Activated T-helper 1 cell treated with Interleukin-2 at 50 U/mL for 16 hours (primary cell): ENCODE measurements around the gene CLBA1.
"Not testable (repeated sequence)": the region's sequence is repeated elsewhere in the genome, so short reads cannot be mapped to it uniquely, and the experiment has no call there.

Experiments used
- DNase-seq: peaks from one replicate; pipeline ENCODE4 v3.0.0-alpha.2; 2020; ENCODE audit warnings: low read depth

CLBA1 gene

DNA sequence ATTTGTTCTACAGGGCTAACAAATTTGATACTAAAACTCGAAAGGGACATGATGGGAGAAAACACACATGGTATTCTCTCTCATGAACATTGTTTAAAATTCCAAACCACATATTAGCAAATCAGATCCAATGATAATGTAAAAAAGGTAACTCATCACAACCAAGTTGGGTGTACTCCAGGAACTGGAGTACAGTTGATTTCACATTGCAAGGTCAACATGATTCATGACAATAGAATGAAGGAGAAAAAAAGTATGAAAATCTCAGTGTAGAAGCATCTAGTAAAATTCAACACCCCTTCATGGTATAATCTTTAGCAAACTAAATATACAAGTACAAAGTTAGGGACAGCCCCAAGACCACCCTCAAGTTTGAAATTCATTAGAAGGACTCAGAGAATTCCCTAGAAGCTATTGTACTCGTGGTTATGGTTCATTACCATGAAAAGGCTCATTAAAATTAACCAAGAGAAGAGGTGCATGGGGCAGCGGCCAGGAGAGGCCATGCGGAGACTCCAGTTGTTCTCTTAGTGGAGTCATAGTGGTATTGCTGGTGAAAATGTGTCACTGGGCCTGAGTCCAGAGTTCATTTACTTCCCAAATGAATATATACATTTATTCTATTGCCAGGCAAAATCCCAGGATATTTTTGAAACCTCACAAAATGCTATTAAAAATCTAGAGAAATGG, 38.3 kb downstream of the CLBA1 start:
- DNase-seq: no peak

DNA sequence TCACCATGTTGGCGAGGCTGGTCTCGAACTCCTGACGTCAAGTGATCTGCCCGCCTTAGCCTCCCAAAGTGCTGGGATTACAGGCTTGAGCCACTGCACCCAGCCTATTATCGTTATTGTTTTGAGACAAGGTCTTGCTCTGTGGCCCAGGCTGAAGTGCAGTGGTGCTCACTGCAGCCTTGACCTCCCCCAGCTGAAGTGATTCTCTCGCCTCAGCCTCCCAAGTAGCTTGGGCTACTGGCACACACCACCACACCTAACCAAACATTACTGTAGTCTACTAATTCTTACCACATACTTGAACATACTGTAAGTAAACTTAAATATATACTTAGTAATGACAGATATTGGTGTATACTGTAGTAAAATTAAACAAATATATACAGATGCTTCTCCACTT, 39.8 kb downstream of the CLBA1 start:
- DNase-seq: no peak

GRCh38 chr14:105026033-105026785, 40.6 kb downstream of the CLBA1 start:
- no peak for DNase-seq

DNA sequence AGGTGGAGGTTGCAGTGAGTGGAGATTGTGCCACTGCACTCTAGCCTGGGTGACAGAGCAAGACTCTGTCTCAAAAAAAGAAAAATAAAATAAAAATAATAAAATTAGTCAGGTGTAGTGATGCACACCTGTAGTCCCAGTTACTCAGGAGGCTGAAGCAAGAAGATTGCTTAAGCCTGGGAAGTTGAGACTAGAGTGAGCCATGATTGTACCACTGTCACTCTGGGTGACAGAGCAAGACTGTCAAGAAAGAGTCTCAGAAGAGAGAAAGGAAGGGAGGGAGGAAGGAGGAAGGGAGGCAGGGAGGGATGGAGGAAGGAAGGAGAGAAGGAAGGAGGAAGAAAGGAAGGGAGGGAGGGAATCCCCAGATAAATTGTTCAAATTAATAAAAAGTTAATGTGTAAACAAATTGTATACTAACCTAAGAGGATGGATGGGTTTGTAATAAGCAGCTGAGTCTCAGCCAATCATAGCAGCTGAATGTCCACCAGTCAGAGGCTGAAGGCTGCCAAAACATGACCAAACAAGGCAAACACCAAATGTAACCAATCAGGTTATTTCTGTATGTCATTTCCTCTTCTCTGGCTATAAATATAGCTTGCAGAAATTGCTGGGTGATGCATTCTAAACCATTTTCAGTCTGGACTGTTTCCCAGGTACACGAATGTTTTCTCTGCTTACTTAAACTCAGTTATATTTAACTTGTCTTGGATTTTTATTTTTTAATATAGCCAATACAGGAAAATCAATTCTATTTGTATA, 41.4 kb downstream of the CLBA1 start:
- DNase-seq: no peak

GRCh38 chr14:105027718-105028117, 42.1 kb downstream of the CLBA1 start:
- not testable (repeated sequence) for DNase-seq

GRCh38 chr14:105028251-105028927, 42.8 kb downstream of the CLBA1 start:
- DNase-seq: no peak

- DNase-seq: no peak
Observed at GRCh38 chr14:105029402-105029801, 43.8 kb downstream of the CLBA1 start.

GRCh38 chr14:105030194-105030593, 44.6 kb downstream of the CLBA1 start:
- DNase-seq: no peak

GRCh38 chr14:105030836-105031396, 45.3 kb downstream of the CLBA1 start:
- no peak for DNase-seq

GRCh38 chr14:105032451-105032901, 46.9 kb downstream of the CLBA1 start:
- not testable (repeated sequence) for DNase-seq

GRCh38 chr14:105033412-105033900, 47.9 kb downstream of the CLBA1 start:
- DNase-seq: not testable (repeated sequence)

- DNase-seq: no peak
Observed at GRCh38 chr14:105034315-105035039, 48.9 kb downstream of the CLBA1 start.

DNA sequence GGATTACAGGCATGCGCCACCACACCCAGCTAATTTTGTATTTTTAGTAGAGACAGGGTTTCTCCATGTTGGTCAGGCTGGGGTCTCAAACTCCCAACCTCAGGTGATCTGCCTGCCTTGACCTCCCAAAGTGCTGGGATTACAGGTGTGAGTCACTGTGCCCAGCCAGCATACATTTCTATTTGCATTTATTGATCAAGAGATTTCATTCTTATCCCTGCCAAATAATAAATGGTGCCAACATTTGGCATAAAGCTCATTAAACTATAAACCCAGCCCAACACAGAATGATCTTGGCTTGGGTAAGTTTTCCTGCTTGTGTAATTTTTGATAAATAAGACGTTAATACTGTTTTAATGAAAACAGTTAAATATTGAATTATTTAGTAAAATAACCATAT, 50.0 kb downstream of the CLBA1 start:
- not testable (repeated sequence) for DNase-seq

DNA sequence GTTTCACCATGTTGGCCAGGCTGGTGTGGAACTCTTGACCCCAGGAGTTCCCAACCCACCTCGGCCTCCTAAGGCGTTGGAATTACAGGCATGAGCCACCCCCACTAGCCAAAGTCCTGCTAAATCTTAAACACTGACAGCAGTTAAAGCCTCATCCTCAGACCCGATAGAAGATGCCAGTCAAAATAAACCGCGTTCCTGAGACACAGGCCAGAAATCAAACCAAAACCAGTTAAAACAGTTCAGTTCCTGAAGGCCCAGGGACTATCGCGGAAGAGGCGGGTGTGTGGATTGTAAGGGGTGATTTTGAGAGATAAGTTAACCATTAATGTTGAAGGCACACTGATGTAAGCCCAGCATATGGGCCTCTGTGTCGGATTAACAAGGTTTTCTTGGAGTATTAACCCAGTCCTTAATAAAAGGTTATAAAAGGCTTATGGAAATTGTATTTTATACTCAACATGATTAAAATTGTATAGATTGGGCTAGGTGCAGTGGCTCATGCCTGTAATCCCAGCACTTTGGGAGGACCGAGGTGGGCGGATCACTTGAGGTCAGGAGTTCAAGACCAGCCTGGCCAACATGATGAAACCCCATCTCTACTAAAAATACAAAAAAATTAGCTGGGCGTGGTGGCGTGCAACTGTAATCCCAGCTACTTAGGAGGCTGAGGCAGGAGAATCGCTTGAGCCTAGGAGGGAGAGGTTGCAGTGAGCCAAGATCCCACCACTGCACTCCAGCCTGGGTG, 54.0 kb downstream of the CLBA1 start:
- DNase-seq: no peak

GRCh38 chr14:105041841-105042765, 56.5 kb downstream of the CLBA1 start:
- no peak for DNase-seq

DNA sequence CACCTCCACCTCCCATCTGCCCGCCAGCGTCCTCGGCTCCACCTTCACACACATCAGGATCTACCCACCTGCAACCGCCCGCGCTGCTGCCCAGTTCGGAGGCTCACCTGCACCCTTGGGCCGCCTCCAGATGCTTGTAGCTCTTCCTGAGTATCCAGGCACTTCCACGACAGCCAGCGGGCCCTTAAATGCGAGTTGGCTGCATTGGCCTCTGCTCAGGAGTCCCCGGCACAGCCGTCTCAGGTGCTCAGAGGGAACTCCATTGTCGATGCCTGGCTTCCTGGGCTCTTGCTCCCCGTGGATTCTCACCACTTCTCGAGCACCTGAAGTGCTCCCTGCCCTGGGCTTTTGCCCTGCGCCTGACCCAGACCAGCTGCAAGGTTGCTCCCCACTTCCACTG, 57.2 kb downstream of the CLBA1 start:
- no peak for DNase-seq

GRCh38 chr14:105043641-105044040, 58.1 kb downstream of the CLBA1 start:
- DNase-seq: no peak
